ENCODE results near the gene LIMS1. TPM values are rescaled to one million over a fixed set of nuclear protein-coding genes. Genes with fewer than 3 reads are reported as not detected.

Gene LIMS1

Small RNA genes within 50 kb of the gene (small RNA-seq; reads per million reads assigned to genes)
- not detected for gene AC010095.1 (ENCODE audit: insufficient read depth)
